GM18498 (cell line): ENCODE results near the gene GSTCD.
"Not testable (repeated sequence)": the region's sequence is repeated elsewhere in the genome, so short reads cannot be mapped to it uniquely, and the experiment has no call there.

Source experiments
- ATAC-seq: cut with Tn5 transposase; IDR thresholded peaks from one replicate; pipeline ENCODE4 v1.9.1; 2021; ENCODE audit warnings: mild to moderate bottlenecking, moderate library complexity; ENCODE audit not compliant: unreplicated experiment

GSTCD gene

GRCh38 chr4:105797225-105797624, 88.6 kb downstream of the GSTCD start:
- no peak for ATAC-seq

- ATAC-seq: no peak
These were observed 97.0 kb downstream of the GSTCD start for GRCh38 chr4:105805501-105806120.

- no peak for ATAC-seq
These were observed 98.9 kb downstream of the GSTCD start for GRCh38 chr4:105807496-105807895.

GRCh38 chr4:105808030-105808749, 99.6 kb downstream of the GSTCD start:
- no peak for ATAC-seq

GRCh38 chr4:105808750-105809041, 100.1 kb downstream of the GSTCD start:
- ATAC-seq: no peak

GRCh38 chr4:105815701-105816100, 107.1 kb downstream of the GSTCD start:
- ATAC-seq: no peak

- no peak for ATAC-seq
These were observed 113.5 kb downstream of the GSTCD start for GRCh38 chr4:105822061-105822460.

- ATAC-seq: no peak
These were observed 119.5 kb downstream of the GSTCD start for GRCh38 chr4:105828074-105828473.

- ATAC-seq: no peak
These were observed 122.6 kb downstream of the GSTCD start for GRCh38 chr4:105831189-105831588.

GRCh38 chr4:105835177-105835576, 126.6 kb downstream of the GSTCD start:
- no peak for ATAC-seq

GRCh38 chr4:105836537-105836936, 128.0 kb downstream of the GSTCD start:
- no peak for ATAC-seq

- no peak for ATAC-seq
These were observed 128.5 kb downstream of the GSTCD start for GRCh38 chr4:105837037-105837436.

GRCh38 chr4:105838082-105838481, 129.5 kb downstream of the GSTCD start:
- ATAC-seq: no peak

- ATAC-seq: no peak
These were observed 132.0 kb downstream of the GSTCD start for GRCh38 chr4:105840426-105841174.

- no peak for ATAC-seq
These were observed 135.4 kb downstream of the GSTCD start for GRCh38 chr4:105843941-105844340.

GRCh38 chr4:105845559-105845958, 137.0 kb downstream of the GSTCD start:
- ATAC-seq: no peak

GRCh38 chr4:105848359-105848758, 139.8 kb downstream of the GSTCD start:
- ATAC-seq: not testable (repeated sequence)

- ATAC-seq: no peak
These were observed 142.6 kb downstream of the GSTCD start for GRCh38 chr4:105851196-105851595.

GRCh38 chr4:105852230-105852629, 143.6 kb downstream of the GSTCD start:
- not testable (repeated sequence) for ATAC-seq

- ATAC-seq: no peak
These were observed 150.0 kb downstream of the GSTCD start for GRCh38 chr4:105858466-105859040.

- no peak for ATAC-seq
These were observed 150.6 kb downstream of the GSTCD start for GRCh38 chr4:105859233-105859632.

GRCh38 chr4:105870963-105871362, 162.4 kb downstream of the GSTCD start:
- ATAC-seq: no peak
